T-helper 2 cell treated with Interferon-gamma antibody and Interleukin-4, amounts not matched to agents 5 μg/mL and 100 μg/mL, for 36 hours (primary cell): ENCODE data around the gene LITAFD.
A peak's percentile ranks its signal among the peaks of the same experiment; 100 is the strongest.

Experiments used
- DNase-seq: peaks from one replicate; pipeline ENCODE4 v3.0.0; 2021; ENCODE audit warnings: low spot score
- H3K27ac Mint-ChIP-seq: one replicate; pipeline ENCODE4 v1.8.0; 2021; ENCODE audit warnings: mild to moderate bottlenecking, mixed read lengths
- H3K27me3 Mint-ChIP-seq: one replicate; pipeline ENCODE4 v1.8.0; 2021; ENCODE audit warnings: low read depth, mixed read lengths
- H3K36me3 Mint-ChIP-seq: one replicate; pipeline ENCODE4 v1.8.0; 2021; ENCODE audit warnings: low read depth, mixed read lengths
- H3K4me1 Mint-ChIP-seq: one replicate; pipeline ENCODE4 v1.8.0; 2021; ENCODE audit warnings: low read depth, mixed read lengths
- H3K4me3 Mint-ChIP-seq: one replicate; pipeline ENCODE4 v1.8.0; 2022; ENCODE audit warnings: mild to moderate bottlenecking, moderate library complexity, mixed read lengths
- H3K9me3 Mint-ChIP-seq: one replicate; pipeline ENCODE4 v1.8.0; 2021; ENCODE audit warnings: mixed read lengths

The LITAFD gene

DNA sequence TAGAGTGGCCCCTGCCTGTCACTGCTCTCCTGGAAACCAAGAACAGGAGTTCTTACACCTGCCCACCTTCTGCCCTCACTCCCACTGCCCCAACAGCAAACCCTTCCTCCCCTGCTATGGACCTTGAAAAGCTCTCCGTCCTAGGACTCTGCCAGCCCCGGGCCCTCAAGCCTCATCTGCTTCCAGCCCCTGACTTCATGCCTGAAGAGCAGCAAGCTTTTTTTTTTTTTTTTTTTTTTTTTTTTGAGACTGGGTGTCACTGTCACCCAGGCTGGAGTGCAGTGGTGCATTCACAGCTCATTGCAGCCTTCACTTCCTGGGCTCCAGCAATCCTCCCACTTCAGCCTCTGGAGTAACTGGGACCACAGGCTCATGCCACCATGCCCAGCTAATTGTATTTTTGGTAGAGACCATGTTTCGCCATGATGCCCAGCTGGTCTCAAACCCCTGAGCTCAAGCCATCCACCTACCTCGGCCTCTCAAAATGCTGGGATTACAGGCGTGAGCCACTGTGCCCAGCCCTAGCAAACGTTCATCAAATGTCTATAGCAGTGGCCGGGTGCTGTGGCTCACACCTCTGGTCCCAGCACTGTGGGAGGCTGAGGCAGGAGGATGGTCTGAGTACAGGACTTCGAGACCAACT lies 30.3 kb upstream of the LITAFD start:
- Mint-ChIP-seq H3K36me3 (peaks cover 51% of the 10 kb centered on the region), H3K4me3 (no peak overlapping the region), H3K4me1 (peaks cover 26% of the 10 kb centered on the region), H3K27ac (peak overlapping the region; percentile 47), H3K27me3 (no peaks in the 10 kb centered on the region), H3K9me3 (no peaks in the 10 kb centered on the region)
- no peak for DNase-seq

DNA sequence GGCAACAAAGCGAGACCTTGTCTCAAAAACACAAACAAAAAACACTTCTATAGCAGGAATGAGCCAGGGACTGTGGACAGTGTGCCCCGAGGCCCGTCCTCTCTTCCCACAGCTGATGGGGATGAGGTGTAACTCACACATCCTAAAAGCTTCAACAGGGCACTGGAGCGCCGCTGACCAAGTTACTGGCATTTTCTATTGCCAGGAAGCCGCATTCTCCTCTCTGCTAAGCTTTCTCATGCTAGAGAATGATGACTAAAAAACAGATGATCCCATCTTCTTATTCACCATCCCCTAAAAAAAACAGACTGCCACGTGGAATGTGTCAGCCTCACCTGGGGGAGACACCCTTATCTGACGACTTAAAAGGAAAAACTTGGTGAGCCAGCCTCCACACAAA lies 29.6 kb upstream of the LITAFD start:
- H3K27ac Mint-ChIP-seq = peak overlapping the region; percentile 47
- H3K9me3 Mint-ChIP-seq = no peaks in the 10 kb centered on the region
- no peak for DNase-seq
- peaks cover 52% of the 10 kb centered on the region for H3K36me3 Mint-ChIP-seq
- H3K4me1 Mint-ChIP-seq = peaks cover 26% of the 10 kb centered on the region
- H3K27me3 Mint-ChIP-seq = no peaks in the 10 kb centered on the region
- no peak overlapping the region for H3K4me3 Mint-ChIP-seq

DNA sequence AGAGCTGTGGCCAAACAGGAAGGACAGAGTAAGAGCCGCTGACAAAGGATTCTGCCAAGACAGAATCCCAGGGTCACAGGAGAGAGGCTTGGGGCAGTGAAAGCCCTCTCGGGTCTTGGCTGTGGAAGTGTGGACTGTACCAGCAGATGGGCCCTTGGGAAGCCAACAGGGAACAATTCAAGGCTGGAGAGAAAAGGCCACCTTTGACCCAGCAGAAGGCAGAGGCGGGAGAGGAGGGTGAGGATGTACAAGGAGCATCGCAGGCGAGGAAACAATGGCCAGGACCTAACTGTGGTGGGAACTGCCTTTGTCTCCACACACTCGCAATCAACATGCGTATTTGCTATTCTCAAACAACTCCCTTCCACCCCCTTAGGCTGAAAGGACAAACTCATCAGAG lies 29.0 kb upstream of the LITAFD start:
- Mint-ChIP-seq H3K4me3 (no peak overlapping the region), H3K36me3 (peaks cover 57% of the 10 kb centered on the region), H3K27me3 (no peaks in the 10 kb centered on the region), H3K9me3 (no peaks in the 10 kb centered on the region), H3K27ac (no peak overlapping the region), H3K4me1 (peaks cover 26% of the 10 kb centered on the region)
- DNase-seq = no peak

DNA sequence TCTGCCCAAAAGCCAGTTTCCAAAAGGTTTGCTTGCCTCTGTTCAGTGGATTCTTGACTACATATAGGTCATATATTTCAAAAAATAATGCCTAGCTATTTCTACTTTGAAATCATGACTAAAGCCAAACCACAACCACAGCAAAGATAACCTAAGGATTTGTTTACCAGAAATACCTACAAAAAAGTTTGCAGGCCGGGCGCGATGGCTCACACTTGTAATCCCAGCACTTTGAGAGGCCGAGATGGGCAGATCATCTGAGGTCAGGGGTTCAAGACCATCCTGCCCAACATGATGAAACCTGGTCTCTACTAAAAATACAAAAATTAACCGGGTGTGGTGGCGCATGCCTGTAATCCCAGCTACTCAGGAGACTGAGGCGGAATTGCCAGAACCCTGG lies 28.5 kb upstream of the LITAFD start:
- Mint-ChIP-seq H3K36me3 (peaks cover 59% of the 10 kb centered on the region), H3K9me3 (no peaks in the 10 kb centered on the region)

DNA sequence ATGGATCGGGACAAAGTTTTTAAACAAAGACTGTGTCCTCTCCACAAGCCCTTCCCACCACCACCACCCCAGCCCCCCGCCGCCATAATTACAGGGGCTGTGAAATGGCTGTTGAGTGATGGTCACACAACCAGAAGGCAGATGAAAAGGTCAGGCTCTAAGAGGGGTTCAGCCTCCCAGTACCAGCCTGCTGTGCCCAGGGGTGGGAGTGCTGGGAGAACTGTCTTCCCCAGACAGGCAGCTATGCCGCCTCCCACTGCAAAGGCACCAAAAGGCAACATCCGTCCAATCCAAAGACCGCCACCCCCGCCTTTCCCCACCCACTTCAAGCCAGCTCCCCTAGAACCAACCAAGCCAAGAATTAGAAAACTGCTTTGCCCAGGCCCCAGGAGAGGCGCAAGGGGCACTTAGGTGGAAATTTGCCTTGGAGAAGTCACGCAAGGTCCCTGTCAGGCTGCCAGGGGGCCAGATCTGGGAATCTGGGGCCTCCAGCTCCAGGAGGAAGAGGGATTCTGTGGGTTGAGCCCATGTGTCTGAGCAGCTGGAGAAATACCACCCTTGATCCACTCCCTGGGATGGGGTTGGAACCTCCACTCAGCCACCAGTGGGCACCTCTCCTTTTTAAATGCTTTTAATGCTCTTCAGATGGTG lies 27.7 kb upstream of the LITAFD start:
- Mint-ChIP-seq H3K27me3 (no peaks in the 10 kb centered on the region), H3K9me3 (no peaks in the 10 kb centered on the region), H3K27ac (no peak overlapping the region), H3K4me3 (no peak overlapping the region), H3K36me3 (peaks cover 59% of the 10 kb centered on the region), H3K4me1 (peaks cover 25% of the 10 kb centered on the region)
- no peak for DNase-seq

More for the DNA sequence above, 28.5 kb upstream of the LITAFD start:
- Mint-ChIP-seq H3K27ac (no peak overlapping the region), H3K4me1 (peaks cover 26% of the 10 kb centered on the region), H3K4me3 (no peak overlapping the region), H3K27me3 (no peaks in the 10 kb centered on the region)
- no peak for DNase-seq

DNA sequence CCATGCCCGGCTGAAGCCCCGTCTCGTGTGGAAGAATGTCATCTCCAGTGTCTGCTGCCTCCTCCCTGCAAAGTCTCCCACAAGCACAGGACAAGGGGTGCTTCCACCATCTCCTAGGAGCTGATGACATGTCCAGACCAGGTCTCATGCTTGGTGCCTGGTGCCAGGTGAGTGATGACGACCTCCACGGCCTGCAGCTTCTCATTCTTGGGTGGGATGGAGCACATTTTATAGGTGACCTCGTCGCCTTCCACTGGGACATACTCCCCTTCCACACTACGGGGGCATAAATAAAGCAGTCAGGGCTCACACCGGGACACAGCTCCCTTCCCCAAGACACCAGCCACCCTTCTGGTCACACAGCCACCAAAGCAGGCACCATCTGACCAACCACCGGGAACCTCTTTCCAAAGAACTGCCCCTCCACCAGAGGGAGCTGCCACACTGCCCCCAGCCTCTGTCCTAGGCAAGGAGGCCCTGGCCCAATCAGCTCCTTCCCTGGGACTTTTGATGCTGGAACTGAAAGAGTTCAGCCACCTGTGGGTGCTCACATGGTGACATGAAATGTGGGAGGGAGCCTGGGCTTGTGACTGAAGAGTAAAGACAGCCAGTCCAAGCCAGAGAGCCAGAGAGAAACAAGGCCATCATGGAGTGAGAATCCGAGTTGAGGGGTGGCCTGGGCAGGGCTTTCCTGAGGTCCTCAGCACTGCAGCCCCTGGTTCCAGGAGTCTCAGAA lies 26.9 kb upstream of the LITAFD start:
- Mint-ChIP-seq H3K36me3 (peaks cover 58% of the 10 kb centered on the region), H3K27me3 (no peaks in the 10 kb centered on the region), H3K9me3 (no peaks in the 10 kb centered on the region), H3K4me3 (no peak overlapping the region), H3K4me1 (peaks cover 22% of the 10 kb centered on the region), H3K27ac (no peak overlapping the region)
- no peak for DNase-seq

DNA sequence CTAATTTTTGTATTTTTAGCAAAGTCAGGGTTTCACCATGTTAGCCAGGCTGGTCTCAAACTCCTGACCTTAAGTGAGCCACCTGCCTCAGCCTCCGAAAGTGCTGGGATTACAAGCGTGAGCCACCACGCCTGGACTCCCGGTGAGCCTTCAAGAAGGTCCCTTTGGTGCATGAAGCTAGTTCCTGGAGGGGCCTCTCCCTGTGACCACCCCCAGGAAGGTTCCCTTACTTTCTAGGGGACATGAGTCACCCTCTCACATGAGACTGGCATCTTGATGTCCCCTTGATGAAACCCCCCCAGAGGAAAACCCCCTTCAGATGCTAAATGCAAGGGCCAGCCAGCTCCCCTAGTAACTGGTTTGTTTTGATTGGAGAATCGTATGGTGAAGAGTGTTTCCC lies 26.2 kb upstream of the LITAFD start:
- no peak overlapping the region for H3K27ac Mint-ChIP-seq
- peaks cover 53% of the 10 kb centered on the region for H3K36me3 Mint-ChIP-seq
- H3K9me3 Mint-ChIP-seq = no peaks in the 10 kb centered on the region

DNA sequence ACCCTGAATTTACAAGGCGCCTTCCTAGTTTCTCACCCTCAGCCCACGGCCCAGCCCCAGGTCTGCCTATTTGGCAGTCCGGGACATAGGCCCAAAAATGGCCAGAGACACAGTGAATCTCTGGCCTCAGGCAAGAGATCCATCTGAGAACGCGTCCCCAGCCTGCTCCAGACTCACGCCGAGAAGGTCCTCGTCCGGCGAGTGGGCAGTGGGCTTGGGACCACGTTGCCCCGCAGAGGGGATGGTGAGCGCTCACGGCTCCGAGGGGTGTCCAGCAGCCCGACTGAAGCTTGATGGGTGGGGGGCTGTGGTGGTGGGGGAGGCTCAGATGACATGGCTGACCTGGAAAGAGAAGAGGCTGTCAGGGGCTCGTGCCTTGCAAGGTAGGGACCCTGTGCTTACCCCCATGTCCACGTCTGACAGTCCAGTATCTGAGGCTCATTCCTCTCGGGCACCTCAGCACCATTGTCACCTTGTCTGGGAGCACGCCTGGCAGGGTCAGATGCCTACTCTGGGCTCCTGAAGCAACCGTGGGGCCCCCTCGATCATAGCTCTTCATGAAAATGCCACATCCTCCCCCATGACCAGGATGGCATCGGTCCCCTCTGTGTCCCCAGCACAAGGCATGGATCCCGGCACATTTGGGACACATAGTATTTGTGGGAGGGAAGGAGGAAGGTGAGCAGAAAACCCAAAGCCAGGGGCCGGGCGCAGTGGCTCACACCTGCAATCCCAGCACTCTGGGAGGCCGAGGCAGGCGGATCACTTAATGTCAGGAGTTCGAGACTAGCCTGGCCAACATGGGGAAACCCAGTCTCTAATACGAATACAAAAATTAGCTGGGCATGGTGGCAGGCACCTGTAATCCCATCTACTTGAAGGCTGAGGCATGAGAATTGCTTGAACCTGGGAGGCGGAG lies 22.9 kb upstream of the LITAFD start:
- no peak overlapping the region for H3K27ac Mint-ChIP-seq
- H3K27me3 Mint-ChIP-seq = no peaks in the 10 kb centered on the region
- H3K9me3 Mint-ChIP-seq = no peaks in the 10 kb centered on the region
- H3K4me1 Mint-ChIP-seq = peaks cover 11% of the 10 kb centered on the region
- DNase-seq = no peak
- no peak overlapping the region for H3K4me3 Mint-ChIP-seq
- H3K36me3 Mint-ChIP-seq = peaks cover 44% of the 10 kb centered on the region

More for the DNA sequence above, 26.2 kb upstream of the LITAFD start:
- Mint-ChIP-seq H3K4me3 (no peak overlapping the region), H3K4me1 (peaks cover 16% of the 10 kb centered on the region), H3K27me3 (no peaks in the 10 kb centered on the region)
- DNase-seq = no peak

DNA sequence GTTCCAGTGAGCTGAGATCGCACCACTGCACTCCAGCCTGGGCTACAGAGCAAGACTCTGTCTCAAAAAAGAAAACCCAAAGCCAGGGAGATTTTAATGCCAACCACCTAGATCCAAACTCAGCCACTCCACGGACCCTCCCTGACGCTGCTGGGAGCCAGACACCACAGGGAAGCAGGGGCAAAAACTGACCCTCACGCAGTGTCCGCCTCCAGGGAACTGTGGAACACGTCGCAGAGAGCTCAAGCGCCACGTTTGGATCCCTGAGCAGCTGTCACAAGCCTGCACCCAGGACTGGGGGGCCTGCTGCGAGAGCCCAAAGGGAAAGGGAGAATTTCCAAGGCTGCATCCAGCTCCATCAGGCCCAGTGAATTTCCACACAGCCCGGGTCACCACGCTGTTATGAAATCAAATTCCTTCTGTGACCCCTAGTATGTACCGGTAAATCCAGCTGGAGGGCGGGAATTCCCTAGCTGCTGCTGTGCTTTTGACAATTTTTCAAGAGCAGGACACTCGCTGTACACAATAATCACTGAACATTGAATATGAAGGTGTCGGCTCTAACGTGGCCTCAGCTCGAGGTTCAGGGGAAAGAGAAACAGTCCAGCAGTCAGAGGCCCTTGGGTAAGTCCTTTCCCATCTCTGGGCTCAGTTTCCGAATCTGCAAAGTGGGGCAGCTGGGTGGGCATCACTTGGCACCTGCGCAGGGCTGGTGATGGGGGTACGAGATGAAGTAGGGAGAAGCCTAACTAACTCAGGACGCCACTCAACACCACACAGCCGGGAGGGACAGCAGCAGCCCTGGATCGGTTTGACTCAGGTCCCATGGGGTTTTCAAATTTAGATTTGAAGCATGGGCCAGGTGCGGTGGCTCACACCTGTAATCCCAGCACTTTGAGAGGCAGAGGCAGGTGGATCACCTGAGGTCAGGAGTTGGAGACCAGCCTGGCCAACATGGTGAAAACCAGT lies 22.0 kb upstream of the LITAFD start:
- Mint-ChIP-seq H3K27ac (no peak overlapping the region), H3K27me3 (no peaks in the 10 kb centered on the region), H3K9me3 (no peaks in the 10 kb centered on the region), H3K36me3 (peaks cover 37% of the 10 kb centered on the region), H3K4me3 (no peak overlapping the region), H3K4me1 (peaks cover 12% of the 10 kb centered on the region)
- DNase-seq = no peak

DNA sequence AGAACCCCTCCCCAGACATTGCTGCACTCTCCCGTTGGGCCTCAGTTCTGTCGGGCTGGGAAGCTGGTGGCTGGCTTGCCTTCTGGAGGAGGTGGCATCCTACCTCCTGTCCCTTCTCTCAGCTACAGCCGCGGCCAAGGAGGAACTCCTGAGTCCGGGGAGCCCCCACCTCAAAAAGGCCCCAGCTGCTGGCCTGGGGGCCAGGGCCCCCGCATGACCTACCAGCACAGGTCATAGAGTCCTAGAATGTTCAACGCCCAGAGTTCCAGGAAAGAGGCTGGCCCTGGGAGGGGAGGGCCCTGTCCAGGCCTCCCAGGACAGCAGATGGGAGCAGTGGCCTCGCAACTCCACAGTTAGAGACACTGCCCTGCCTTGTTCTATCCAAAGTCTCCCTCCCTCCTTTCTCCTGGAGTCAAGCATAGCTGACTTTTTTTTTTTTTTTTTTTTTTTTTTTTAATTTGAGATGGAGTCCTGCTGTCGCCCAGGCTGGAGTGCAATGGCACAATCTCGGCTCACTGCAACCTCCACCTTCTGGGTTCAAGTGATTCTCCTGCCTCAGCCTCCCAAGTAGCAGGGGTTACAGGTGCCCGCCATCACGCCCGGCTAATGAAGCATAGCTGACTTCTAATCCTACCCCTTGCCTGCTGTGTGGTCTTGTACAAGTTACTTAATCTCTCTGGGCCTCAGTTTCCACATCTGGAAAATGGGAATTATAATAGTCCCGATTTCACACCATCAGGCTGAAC lies 20.4 kb upstream of the LITAFD start:
- H3K4me3 Mint-ChIP-seq = no peak overlapping the region

DNA sequence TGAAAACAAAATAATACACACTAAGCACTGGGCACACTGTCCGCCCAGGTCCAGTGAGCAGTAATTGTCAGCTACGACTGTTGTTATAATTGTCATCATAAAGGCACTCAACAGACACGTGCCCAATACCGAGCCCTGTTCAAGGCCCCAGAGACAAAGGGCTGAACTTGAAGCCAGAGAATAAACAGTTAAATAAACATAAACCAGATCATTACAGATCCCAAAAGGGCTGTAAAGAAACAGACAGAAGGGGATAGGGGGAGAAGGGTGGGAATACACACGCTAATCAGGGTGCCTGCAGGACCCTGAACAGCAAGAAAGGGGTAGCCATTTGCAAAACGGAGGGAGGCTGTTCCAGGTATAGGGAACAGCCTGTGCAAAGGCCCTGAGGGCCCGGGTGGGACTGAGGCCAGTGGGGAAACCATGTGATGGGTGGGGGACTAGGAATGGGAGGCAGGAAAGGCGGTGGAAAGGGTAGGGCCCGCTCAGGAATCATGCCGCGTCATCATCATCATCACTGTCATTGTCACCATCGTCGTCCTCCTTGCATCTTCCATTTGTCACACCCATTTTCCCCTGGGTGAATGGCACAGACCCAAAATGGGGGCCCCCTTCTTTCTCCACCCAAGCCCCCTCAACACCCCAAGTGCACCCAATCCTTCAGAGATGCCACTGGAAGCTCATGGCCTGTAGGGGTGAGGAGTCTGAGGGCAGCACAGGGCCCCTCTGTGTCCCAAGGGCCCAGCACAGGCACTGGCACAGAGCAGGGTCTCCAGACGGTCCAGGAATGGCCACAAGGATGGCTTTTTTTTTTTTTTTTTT lies 19.6 kb upstream of the LITAFD start:
- Mint-ChIP-seq H3K4me1 (peaks cover 26% of the 10 kb centered on the region), H3K27ac (peak overlapping the region; percentile 23), H3K36me3 (peaks cover 31% of the 10 kb centered on the region), H3K27me3 (no peaks in the 10 kb centered on the region), H3K4me3 (no peak overlapping the region), H3K9me3 (no peaks in the 10 kb centered on the region)
- no peak for DNase-seq

More for the DNA sequence above, 20.4 kb upstream of the LITAFD start:
- Mint-ChIP-seq H3K36me3 (peaks cover 29% of the 10 kb centered on the region), H3K27ac (peak overlapping the region; percentile 23), H3K27me3 (no peaks in the 10 kb centered on the region), H3K4me1 (peaks cover 22% of the 10 kb centered on the region), H3K9me3 (no peaks in the 10 kb centered on the region)
- no peak for DNase-seq
